Measurements from ENCODE around the gene SMG6.

SMG6 gene

DNA sequence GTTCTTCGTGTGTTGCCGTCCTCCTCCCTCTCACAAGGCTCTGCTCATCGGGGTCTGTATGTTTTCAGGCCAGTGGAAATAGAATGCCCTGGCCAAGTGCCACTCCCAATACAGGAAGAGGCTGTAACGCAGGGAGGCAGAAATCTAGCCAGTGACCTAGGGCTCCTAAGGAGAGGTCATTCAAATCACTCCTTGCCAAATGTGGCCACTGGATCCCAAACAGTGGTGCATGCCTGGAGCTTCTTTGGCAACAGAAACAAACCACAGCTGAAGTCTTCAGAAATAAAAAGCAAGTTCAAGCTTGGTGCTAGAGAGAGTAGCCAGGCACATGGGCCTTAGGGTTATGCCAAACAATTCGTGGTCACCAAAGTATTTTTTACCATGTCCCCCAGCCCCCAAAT, 66.1 kb downstream of the SMG6 start:
- H2BK5ac ChIP-seq (ENCODE audit: low read length), result no peak overlapping the region
- peaks cover 2 to 8% of the 10 kb centered on the region in 2 donors for H3K4me1 ChIP-seq (ENCODE audit: control insufficient read depth in 2 of 2, insufficient read depth in 1 of 2, low read depth in 1 of 2, low read length in 2 of 2)
- H3K9ac ChIP-seq (ENCODE audit: low read depth, low read length, poor library complexity), result no peak overlapping the region
- H2BK120ac ChIP-seq (ENCODE audit: low read depth, low read length), result no peak overlapping the region
- no peak overlapping the region for H3K14ac ChIP-seq (ENCODE audit: low read length)
- H3K36me3 ChIP-seq (replicated peaks in 1 of 2; ENCODE audit: control insufficient read depth in 2 of 2, insufficient read depth in 2 of 2, low read length in 2 of 2), result peaks cover 3 to 90% of the 10 kb centered on the region in 2 donors
- no peak overlapping the region for H4K8ac ChIP-seq (ENCODE audit: low read depth, low read length)
- DNase-seq (ENCODE audit: low spot score), result no peak
- no peak overlapping the region for H3K27ac ChIP-seq (replicated peaks; ENCODE audit: low read length)
- no peak overlapping the region for H2AFZ ChIP-seq (ENCODE audit: low read length)
- H3K4me3 ChIP-seq (ENCODE audit: low read length in 2 of 2), result no peak overlapping the region
- no peak overlapping the region for H2AK5ac ChIP-seq (ENCODE audit: low read depth, low read length)
- no peak overlapping the region for H2BK12ac ChIP-seq (ENCODE audit: low read length)
- H2BK15ac ChIP-seq (ENCODE audit: low read length), result no peak overlapping the region
- no peak overlapping the region for H3K4me2 ChIP-seq (ENCODE audit: insufficient read depth, low read length, poor library complexity, severe bottlenecking)
- no peak overlapping the region for H4K91ac ChIP-seq (ENCODE audit: low read depth, low read length, poor library complexity)
- H3K79me1 ChIP-seq (ENCODE audit: low read depth, low read length), result no peaks in the 10 kb centered on the region
- H3K4ac ChIP-seq (ENCODE audit: low read length), result no peak overlapping the region
- no peak overlapping the region for H3K23ac ChIP-seq (ENCODE audit: low read depth, low read length, poor library complexity)
- no peaks in the 10 kb centered on the region for H3K27me3 ChIP-seq (ENCODE audit: control insufficient read depth in 3 of 3, insufficient read depth in 3 of 3, low read depth in 1 of 3, low read length in 3 of 3)
- WGBS, 2 donors (ENCODE audit: extremely low coverage in 2 of 2, insufficient read length in 2 of 2, insufficient replicate concordance in 1 of 2), result no CpG with 5 or more reads among the region's 5 CpGs
- no peak overlapping the region for H3K18ac ChIP-seq (ENCODE audit: low read length)
- H3K9me3 ChIP-seq (replicated peaks in 1 of 2; ENCODE audit: control insufficient read depth in 2 of 2, insufficient read depth in 1 of 2, low read depth in 1 of 2, low read length in 2 of 2), result no peaks in the 10 kb centered on the region

DNA sequence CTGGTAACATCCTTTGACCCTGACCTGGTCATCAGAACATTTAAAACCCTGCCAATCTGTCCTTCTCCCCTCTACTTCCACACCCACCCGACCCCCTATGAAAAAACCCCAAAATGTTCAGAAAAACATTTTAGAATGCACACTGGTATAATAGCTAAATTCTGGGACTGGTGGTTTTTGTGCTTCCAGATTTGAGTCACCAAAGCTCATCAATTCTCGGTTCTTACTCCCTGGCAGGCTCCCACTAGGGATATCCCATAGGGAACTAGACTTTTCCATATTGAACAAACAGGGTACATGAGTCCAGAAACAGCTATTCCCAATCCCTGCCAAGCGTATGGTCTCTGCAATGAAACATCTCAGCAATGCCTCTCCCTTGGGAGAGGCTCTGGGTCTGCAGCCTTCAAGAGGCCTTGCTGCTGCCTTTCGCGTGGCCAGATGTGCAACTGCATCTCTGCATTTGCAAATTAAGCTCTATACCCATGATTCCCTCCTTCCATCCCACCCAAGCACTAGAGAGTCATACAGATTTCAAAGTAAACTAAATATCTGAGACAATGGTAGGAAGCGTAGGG, 67.7 kb downstream of the SMG6 start:
- H3K18ac ChIP-seq (ENCODE audit: low read length), result no peak overlapping the region
- H3K4me1 ChIP-seq (ENCODE audit: control insufficient read depth in 2 of 2, insufficient read depth in 1 of 2, low read depth in 1 of 2, low read length in 2 of 2), result peaks cover 2 to 8% of the 10 kb centered on the region in 2 donors
- no peak overlapping the region for H3K14ac ChIP-seq (ENCODE audit: low read length)
- H2BK120ac ChIP-seq (ENCODE audit: low read depth, low read length), result no peak overlapping the region
- H3K4me2 ChIP-seq (ENCODE audit: insufficient read depth, low read length, poor library complexity, severe bottlenecking), result no peak overlapping the region
- H2AK5ac ChIP-seq (ENCODE audit: low read depth, low read length), result no peak overlapping the region
- no peak overlapping the region for H2BK15ac ChIP-seq (ENCODE audit: low read length)
- no peak overlapping the region for H3K9ac ChIP-seq (ENCODE audit: low read depth, low read length, poor library complexity)
- H3K4me3 ChIP-seq (ENCODE audit: low read length in 2 of 2), result no peak overlapping the region
- no peak overlapping the region for H3K4ac ChIP-seq (ENCODE audit: low read length)
- no peak overlapping the region for H2BK12ac ChIP-seq (ENCODE audit: low read length)
- no peak overlapping the region for H3K23ac ChIP-seq (ENCODE audit: low read depth, low read length, poor library complexity)
- H3K27me3 ChIP-seq (ENCODE audit: control insufficient read depth in 3 of 3, insufficient read depth in 3 of 3, low read depth in 1 of 3, low read length in 3 of 3), result no peaks in the 10 kb centered on the region
- no peak overlapping the region for H2AFZ ChIP-seq (ENCODE audit: low read length)
- no peaks in the 10 kb centered on the region for H3K9me3 ChIP-seq (replicated peaks in 1 of 2; ENCODE audit: control insufficient read depth in 2 of 2, insufficient read depth in 1 of 2, low read depth in 1 of 2, low read length in 2 of 2)
- H3K36me3 ChIP-seq (replicated peaks in 1 of 2; ENCODE audit: control insufficient read depth in 2 of 2, insufficient read depth in 2 of 2, low read length in 2 of 2), result peaks cover 3 to 88% of the 10 kb centered on the region in 2 donors
- no peak overlapping the region for H2BK5ac ChIP-seq (ENCODE audit: low read length)
- H4K8ac ChIP-seq (ENCODE audit: low read depth, low read length), result no peak overlapping the region
- 100% methylated on average over 1 of the region's 6 CpGs; no CpG with 5 or more reads in 1 of the 2 donors for WGBS, 2 donors (ENCODE audit: extremely low coverage in 2 of 2, insufficient read length in 2 of 2, insufficient replicate concordance in 1 of 2)
- DNase-seq (ENCODE audit: low spot score), result no peak
- no peaks in the 10 kb centered on the region for H3K79me1 ChIP-seq (ENCODE audit: low read depth, low read length)
- no peak overlapping the region for H3K27ac ChIP-seq (replicated peaks; ENCODE audit: low read length)
- H4K91ac ChIP-seq (ENCODE audit: low read depth, low read length, poor library complexity), result no peak overlapping the region

DNA sequence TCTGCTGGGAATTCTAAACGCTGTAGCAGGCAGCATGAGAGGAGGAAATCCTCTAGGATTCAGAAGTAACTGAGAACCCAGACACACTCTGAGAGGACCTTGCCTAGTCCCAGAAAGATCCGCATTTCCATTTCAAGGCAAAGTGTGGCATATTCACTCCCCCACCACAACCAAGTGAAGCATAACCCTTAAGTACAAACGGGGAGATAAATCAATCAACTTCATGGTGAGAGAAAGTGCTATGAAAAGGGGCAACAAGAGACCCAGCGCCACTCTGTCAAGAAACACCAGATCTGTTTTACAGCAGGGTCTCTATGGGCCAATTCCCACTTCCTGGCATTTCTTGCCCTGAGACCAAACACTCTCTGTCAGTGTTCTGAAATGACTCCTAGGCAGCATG, 68.3 kb downstream of the SMG6 start:
- H3K36me3 ChIP-seq (replicated peaks in 1 of 2; ENCODE audit: control insufficient read depth in 2 of 2, insufficient read depth in 2 of 2, low read length in 2 of 2), result peaks cover 3 to 85% of the 10 kb centered on the region in 2 donors

GRCh38 chr17:2233441-2233947, 70.1 kb downstream of the SMG6 start:
- H3K4me3 ChIP-seq (ENCODE audit: low read length in 2 of 2), result no peak overlapping the region
- H3K14ac ChIP-seq (ENCODE audit: low read length), result no peak overlapping the region
- no peak overlapping the region for H3K18ac ChIP-seq (ENCODE audit: low read length)
- H3K4ac ChIP-seq (ENCODE audit: low read length), result no peak overlapping the region
- no peak overlapping the region for H3K23ac ChIP-seq (ENCODE audit: low read depth, low read length, poor library complexity)
- H2AK5ac ChIP-seq (ENCODE audit: low read depth, low read length), result no peak overlapping the region
- no peak overlapping the region for H3K4me2 ChIP-seq (ENCODE audit: insufficient read depth, low read length, poor library complexity, severe bottlenecking)
- no peak overlapping the region for H2BK5ac ChIP-seq (ENCODE audit: low read length)
- no peak overlapping the region for H4K8ac ChIP-seq (ENCODE audit: low read depth, low read length)
- H3K9me3 ChIP-seq (replicated peaks in 1 of 2; ENCODE audit: control insufficient read depth in 2 of 2, insufficient read depth in 1 of 2, low read depth in 1 of 2, low read length in 2 of 2), result no peaks in the 10 kb centered on the region
- H3K36me3 ChIP-seq (replicated peaks in 1 of 2; ENCODE audit: control insufficient read depth in 2 of 2, insufficient read depth in 2 of 2, low read length in 2 of 2), result peaks cover 2 to 81% of the 10 kb centered on the region in 2 donors
- no peaks in the 10 kb centered on the region for H3K79me1 ChIP-seq (ENCODE audit: low read depth, low read length)
- WGBS, 2 donors (ENCODE audit: extremely low coverage in 2 of 2, insufficient read length in 2 of 2, insufficient replicate concordance in 1 of 2), result no CpG with 5 or more reads among the region's 8 CpGs
- H2BK15ac ChIP-seq (ENCODE audit: low read length), result no peak overlapping the region
- no peak overlapping the region for H2AFZ ChIP-seq (ENCODE audit: low read length)
- no peak overlapping the region for H4K91ac ChIP-seq (ENCODE audit: low read depth, low read length, poor library complexity)
- no peaks in the 10 kb centered on the region for H3K27me3 ChIP-seq (ENCODE audit: control insufficient read depth in 3 of 3, insufficient read depth in 3 of 3, low read depth in 1 of 3, low read length in 3 of 3)
- H2BK120ac ChIP-seq (ENCODE audit: low read depth, low read length), result no peak overlapping the region
- no peak for DNase-seq (ENCODE audit: low spot score)
- no peak overlapping the region for H3K27ac ChIP-seq (replicated peaks; ENCODE audit: low read length)
- peak overlapping the region; percentile 44 for H3K9ac ChIP-seq (ENCODE audit: low read depth, low read length, poor library complexity)
- H2BK12ac ChIP-seq (ENCODE audit: low read length), result no peak overlapping the region
- H3K4me1 ChIP-seq (ENCODE audit: control insufficient read depth in 2 of 2, insufficient read depth in 1 of 2, low read depth in 1 of 2, low read length in 2 of 2), result peaks cover 1 to 5% of the 10 kb centered on the region in 2 donors

More for the DNA sequence above, 68.3 kb downstream of the SMG6 start:
- Histone ChIP-seq H4K8ac (ENCODE audit: low read depth, low read length) (no peak overlapping the region), H3K9ac (ENCODE audit: low read depth, low read length, poor library complexity) (no peak overlapping the region), H2BK120ac (ENCODE audit: low read depth, low read length) (no peak overlapping the region), H3K9me3 (replicated peaks in 1 of 2; ENCODE audit: control insufficient read depth in 2 of 2, insufficient read depth in 1 of 2, low read depth in 1 of 2, low read length in 2 of 2) (no peaks in the 10 kb centered on the region), H3K79me1 (ENCODE audit: low read depth, low read length) (no peaks in the 10 kb centered on the region), H2BK15ac (ENCODE audit: low read length) (no peak overlapping the region), H3K4me1 (ENCODE audit: control insufficient read depth in 2 of 2, insufficient read depth in 1 of 2, low read depth in 1 of 2, low read length in 2 of 2) (peaks cover 2 to 8% of the 10 kb centered on the region in 2 donors), H3K4me2 (ENCODE audit: insufficient read depth, low read length, poor library complexity, severe bottlenecking) (no peak overlapping the region), H4K91ac (ENCODE audit: low read depth, low read length, poor library complexity) (no peak overlapping the region), H3K27ac (replicated peaks; ENCODE audit: low read length) (no peak overlapping the region), H3K14ac (ENCODE audit: low read length) (no peak overlapping the region), H3K4ac (ENCODE audit: low read length) (no peak overlapping the region), H3K27me3 (ENCODE audit: control insufficient read depth in 3 of 3, insufficient read depth in 3 of 3, low read depth in 1 of 3, low read length in 3 of 3) (no peaks in the 10 kb centered on the region), H3K18ac (ENCODE audit: low read length) (no peak overlapping the region), H3K4me3 (ENCODE audit: low read length in 2 of 2) (no peak overlapping the region), H3K23ac (ENCODE audit: low read depth, low read length, poor library complexity) (no peak overlapping the region), H2BK12ac (ENCODE audit: low read length) (no peak overlapping the region), H2BK5ac (ENCODE audit: low read length) (no peak overlapping the region), H2AK5ac (ENCODE audit: low read depth, low read length) (no peak overlapping the region), H2AFZ (ENCODE audit: low read length) (no peak overlapping the region)
- DNase-seq (ENCODE audit: low spot score), result no peak
- WGBS, 2 donors (ENCODE audit: extremely low coverage in 2 of 2, insufficient read length in 2 of 2, insufficient replicate concordance in 1 of 2), result no CpG with 5 or more reads among the region's 4 CpGs
